Measurements from ENCODE around the gene ULBP1. TPM values are rescaled to one million over a fixed set of nuclear protein-coding genes. Genes with fewer than 3 reads are reported as not detected.

ULBP1 gene
- total and polyA plus RNA-seq, 11 donors = 0.10 to 0.52 (median 0.25) TPM

- peaks cover 0 to 15% (median 5%) of the 10 kb centered on the region in 12 donors for H3K9me3 ChIP-seq
- no peak for ATAC-seq
- peaks cover 37 to 91% (median 81%) of the 10 kb centered on the region in 9 donors for H3K27me3 ChIP-seq
- intact Hi-C loops (cut with DNase I) = no loop called here
- H3K4me3 ChIP-seq = no peak overlapping the region
- no peaks in the 10 kb centered on the region for H3K36me3 ChIP-seq
- 8 to 32% (median 24%) methylated on average over 4 to 5 of the region's 5 CpGs for WGBS, 4 donors
- H3K27ac ChIP-seq = no peak overlapping the region
- no peak for DNase-seq
- peaks cover under 1 to 9% (median 7%) of the 10 kb centered on the region in 12 donors for H3K4me1 ChIP-seq
- no peak for TF ChIP-seq POLR2A (IDR thresholded peaks at IDR 0.05)
- TF ChIP-seq, protein P1, sequence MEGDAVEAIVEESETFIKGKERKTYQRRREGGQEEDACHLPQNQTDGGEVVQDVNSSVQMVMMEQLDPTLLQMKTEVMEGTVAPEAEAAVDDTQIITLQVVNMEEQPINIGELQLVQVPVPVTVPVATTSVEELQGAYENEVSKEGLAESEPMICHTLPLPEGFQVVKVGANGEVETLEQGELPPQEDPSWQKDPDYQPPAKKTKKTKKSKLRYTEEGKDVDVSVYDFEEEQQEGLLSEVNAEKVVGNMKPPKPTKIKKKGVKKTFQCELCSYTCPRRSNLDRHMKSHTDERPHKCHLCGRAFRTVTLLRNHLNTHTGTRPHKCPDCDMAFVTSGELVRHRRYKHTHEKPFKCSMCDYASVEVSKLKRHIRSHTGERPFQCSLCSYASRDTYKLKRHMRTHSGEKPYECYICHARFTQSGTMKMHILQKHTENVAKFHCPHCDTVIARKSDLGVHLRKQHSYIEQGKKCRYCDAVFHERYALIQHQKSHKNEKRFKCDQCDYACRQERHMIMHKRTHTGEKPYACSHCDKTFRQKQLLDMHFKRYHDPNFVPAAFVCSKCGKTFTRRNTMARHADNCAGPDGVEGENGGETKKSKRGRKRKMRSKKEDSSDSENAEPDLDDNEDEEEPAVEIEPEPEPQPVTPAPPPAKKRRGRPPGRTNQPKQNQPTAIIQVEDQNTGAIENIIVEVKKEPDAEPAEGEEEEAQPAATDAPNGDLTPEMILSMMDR (IDR thresholded peaks at IDR 0.05) = no peak
These were observed 21.8 kb downstream of the ULBP1 start for GRCh38 chr6:149985481-149985937.

DNA sequence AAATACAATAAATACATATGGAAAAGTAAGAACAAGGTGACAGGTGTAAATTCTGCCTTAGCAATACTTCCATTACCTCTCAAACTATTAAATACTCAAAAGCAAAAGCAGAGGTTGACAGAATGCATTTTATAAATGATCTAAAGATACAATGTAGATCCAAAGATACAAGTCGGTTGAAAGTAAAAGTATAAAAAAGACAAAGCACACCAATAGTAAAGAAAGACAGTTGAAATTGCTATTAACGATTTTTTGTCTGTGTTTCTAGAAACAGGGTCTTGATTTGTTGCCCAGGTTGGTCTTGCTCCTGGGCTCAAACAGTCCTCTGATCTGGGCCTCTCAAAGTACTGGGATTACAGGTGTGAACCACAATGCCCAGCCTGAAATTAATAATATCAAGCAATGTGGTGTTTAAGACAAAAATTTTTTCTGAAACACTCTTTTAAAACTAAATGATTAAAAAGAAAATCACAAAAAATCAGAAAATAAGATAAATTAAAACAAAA is 23.9 kb downstream of the ULBP1 start:
- DNase-seq = no peak
- Histone ChIP-seq H3K4me1 (peaks cover 3 to 18% (median 12%) of the 10 kb centered on the region in 12 donors), H3K36me3 (no peaks in the 10 kb centered on the region), H3K4me3 (no peak overlapping the region), H3K27me3 (peaks cover 44 to 92% (median 88%) of the 10 kb centered on the region in 9 donors), H3K27ac (no peak overlapping the region), H3K9me3 (peaks cover 0 to 15% (median 5%) of the 10 kb centered on the region in 12 donors)
- intact Hi-C loops (cut with DNase I) = no loop called here
- TF ChIP-seq, protein P1 (IDR thresholded peaks at IDR 0.05) = no peak
- no peak for TF ChIP-seq POLR2A (IDR thresholded peaks at IDR 0.05)
- no peak for ATAC-seq
- WGBS, 4 donors = 33 to 61% (median 51%) methylated on average over 2 of the region's 2 CpGs

- Histone ChIP-seq H3K27ac (no peak overlapping the region), H3K4me1 (peaks cover 3 to 18% (median 12%) of the 10 kb centered on the region in 12 donors), H3K36me3 (no peaks in the 10 kb centered on the region), H3K9me3 (peaks cover 0 to 15% (median 5%) of the 10 kb centered on the region in 12 donors), H3K27me3 (peaks cover 44 to 94% (median 92%) of the 10 kb centered on the region in 9 donors), H3K4me3 (no peak overlapping the region)
- 7 to 8% (median 7%) methylated on average over 17 of the region's 17 CpGs for WGBS, 4 donors
- ATAC-seq = no peak
- no peak for DNase-seq
- TF ChIP-seq, protein P1 (IDR thresholded peaks at IDR 0.05) = no peak
- TF ChIP-seq POLR2A (IDR thresholded peaks at IDR 0.05) = no peak
- intact Hi-C loops (cut with DNase I) = no loop called here
These were observed 25.0 kb downstream of the ULBP1 start for GRCh38 chr6:149988550-149989346.

DNA sequence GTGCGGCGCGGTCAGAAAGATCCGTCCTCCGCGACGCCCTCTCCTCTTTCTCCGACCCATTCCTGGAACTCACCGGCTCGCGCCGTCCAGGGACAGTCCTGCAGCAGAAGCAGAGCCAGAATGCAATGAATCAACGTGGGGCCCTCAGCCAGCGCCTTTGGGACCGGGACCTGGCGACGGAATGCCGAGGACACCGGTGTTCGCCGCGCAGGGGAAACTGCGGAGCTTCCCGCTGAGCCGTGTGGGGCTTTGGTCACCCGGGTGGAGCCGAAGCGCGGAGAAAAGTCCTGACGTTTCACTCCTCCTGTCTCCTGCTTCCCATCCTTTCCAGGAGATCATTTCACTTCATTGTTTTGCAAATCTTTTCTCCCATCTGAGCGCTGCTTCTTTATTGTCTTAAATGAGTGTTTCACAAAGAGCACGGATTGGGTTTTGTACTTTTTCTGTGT is 26.5 kb downstream of the ULBP1 start:
- WGBS, 4 donors = 2 to 3% (median 2%) methylated on average over 30 to 32 of the region's 32 CpGs
- intact Hi-C loops (cut with DNase I) = no loop called here
- Histone ChIP-seq H3K27me3 (peaks cover 45 to 100% (median 97%) of the 10 kb centered on the region in 9 donors), H3K4me3 (peak overlapping the region in 6 of 12 donors; percentile 18 to 43 (median 30)), H3K9me3 (peaks cover 0 to 15% (median 5%) of the 10 kb centered on the region in 12 donors), H3K27ac (no peak overlapping the region), H3K36me3 (no peaks in the 10 kb centered on the region), H3K4me1 (peaks cover 3 to 18% (median 12%) of the 10 kb centered on the region in 12 donors)
- DNase-seq (no peak), ATAC-seq (no peak)
- TF ChIP-seq, protein P1 (IDR thresholded peaks at IDR 0.05) = no peak
- no peak for TF ChIP-seq POLR2A (IDR thresholded peaks at IDR 0.05)
